Stimulated activated CD4-positive, alpha-beta T cell treated with anti-CD3 and anti-CD28 coated beads, Interleukin-4, amount 100 ng/mL, for 4 hours (primary cell): ENCODE results near the gene CHRNA4.
"Not testable (repeated sequence)": the region's sequence is repeated elsewhere in the genome, so short reads cannot be mapped to it uniquely, and the experiment has no call there.

Experiments used
- DNase-seq, 2 experiments: peaks; one replicate each; pipeline ENCODE4 v3.0.0-alpha.2; 2020

Gene CHRNA4

GRCh38 chr20:63306673-63307537 is 54.2 kb downstream of the CHRNA4 start:
- no peak for DNase-seq

- DNase-seq, result not testable (repeated sequence)
Measured at GRCh38 chr20:63305933-63306672, 55.0 kb downstream of the CHRNA4 start.

- DNase-seq, result no peak
Measured at GRCh38 chr20:63305393-63305792, 55.8 kb downstream of the CHRNA4 start.

- no peak for DNase-seq
Measured at GRCh38 chr20:63303095-63303666, 58.0 kb downstream of the CHRNA4 start.

- no peak for DNase-seq
Measured at GRCh38 chr20:63301671-63302070, 59.5 kb downstream of the CHRNA4 start.

GRCh38 chr20:63298731-63299312 is 62.3 kb downstream of the CHRNA4 start:
- DNase-seq, result no peak

GRCh38 chr20:63297796-63298572 is 63.2 kb downstream of the CHRNA4 start:
- DNase-seq, result no peak

- DNase-seq, result no peak
Measured at GRCh38 chr20:63297371-63297781, 63.8 kb downstream of the CHRNA4 start.

GRCh38 chr20:63296531-63297299 is 64.4 kb downstream of the CHRNA4 start:
- no peak for DNase-seq

- no peak for DNase-seq
Measured at GRCh38 chr20:63295846-63296245, 65.3 kb downstream of the CHRNA4 start.

GRCh38 chr20:63295422-63295821 is 65.7 kb downstream of the CHRNA4 start:
- no peak for DNase-seq

- no peak for DNase-seq
Measured at GRCh38 chr20:63295018-63295417, 66.1 kb downstream of the CHRNA4 start.

GRCh38 chr20:63294536-63294900 is 66.6 kb downstream of the CHRNA4 start:
- no peak for DNase-seq

GRCh38 chr20:63293871-63294535 is 67.1 kb downstream of the CHRNA4 start:
- DNase-seq, result no peak

- DNase-seq, result no peak
Measured at GRCh38 chr20:63293456-63293855, 67.7 kb downstream of the CHRNA4 start.
